GM12873 (cell line): ENCODE measurements around the gene AGFG2.

Experiments used
- TF ChIP-seq, protein P1 (sequence below): IDR thresholded peaks from 2 replicates; pipeline ENCODE4 v1.5.1; 2012; ENCODE audit warnings: low read depth, mild to moderate bottlenecking, moderate library complexity, low read length, control low read depth; ENCODE audit not compliant: insufficient read depth; ENCODE audit errors: missing control alignments

The AGFG2 gene

DNA sequence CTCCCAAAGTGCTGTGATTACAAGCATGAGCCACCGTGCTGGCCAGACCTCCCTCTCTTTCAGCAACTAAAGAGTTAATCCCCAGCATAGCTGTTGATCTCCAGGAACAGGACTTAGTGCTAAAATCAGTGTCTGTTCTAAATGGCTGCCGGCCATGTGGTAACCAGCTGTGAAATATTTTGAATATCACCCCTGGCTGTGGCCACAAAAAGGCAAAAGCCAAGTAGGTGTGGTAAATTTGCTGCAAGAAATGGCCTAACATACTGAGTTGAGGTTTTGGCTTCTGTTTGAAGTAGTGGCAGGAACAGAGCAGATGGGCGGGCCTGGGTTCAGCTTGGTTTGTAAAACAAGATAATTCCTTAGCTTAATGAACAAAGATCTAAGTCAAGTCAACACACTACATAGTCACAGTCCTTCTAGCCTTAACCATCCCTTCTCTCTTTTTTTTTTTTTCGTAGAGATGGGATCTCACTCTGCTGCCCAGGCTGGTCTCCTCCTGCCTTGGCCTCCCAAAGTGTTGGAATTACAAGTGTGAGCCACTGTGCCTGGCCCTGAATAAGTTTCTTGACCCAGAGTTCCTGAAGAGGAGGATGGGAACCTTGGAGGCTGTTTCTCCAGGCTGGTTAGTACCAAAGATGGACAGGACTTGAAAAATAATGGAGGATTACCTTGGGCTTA, 22.7 kb upstream of the AGFG2 start:
- TF ChIP-seq, protein P1, sequence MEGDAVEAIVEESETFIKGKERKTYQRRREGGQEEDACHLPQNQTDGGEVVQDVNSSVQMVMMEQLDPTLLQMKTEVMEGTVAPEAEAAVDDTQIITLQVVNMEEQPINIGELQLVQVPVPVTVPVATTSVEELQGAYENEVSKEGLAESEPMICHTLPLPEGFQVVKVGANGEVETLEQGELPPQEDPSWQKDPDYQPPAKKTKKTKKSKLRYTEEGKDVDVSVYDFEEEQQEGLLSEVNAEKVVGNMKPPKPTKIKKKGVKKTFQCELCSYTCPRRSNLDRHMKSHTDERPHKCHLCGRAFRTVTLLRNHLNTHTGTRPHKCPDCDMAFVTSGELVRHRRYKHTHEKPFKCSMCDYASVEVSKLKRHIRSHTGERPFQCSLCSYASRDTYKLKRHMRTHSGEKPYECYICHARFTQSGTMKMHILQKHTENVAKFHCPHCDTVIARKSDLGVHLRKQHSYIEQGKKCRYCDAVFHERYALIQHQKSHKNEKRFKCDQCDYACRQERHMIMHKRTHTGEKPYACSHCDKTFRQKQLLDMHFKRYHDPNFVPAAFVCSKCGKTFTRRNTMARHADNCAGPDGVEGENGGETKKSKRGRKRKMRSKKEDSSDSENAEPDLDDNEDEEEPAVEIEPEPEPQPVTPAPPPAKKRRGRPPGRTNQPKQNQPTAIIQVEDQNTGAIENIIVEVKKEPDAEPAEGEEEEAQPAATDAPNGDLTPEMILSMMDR = no peak

GRCh38 chr7:100517305-100517704, 21.7 kb upstream of the AGFG2 start:
- TF ChIP-seq, protein P1 = no peak

DNA sequence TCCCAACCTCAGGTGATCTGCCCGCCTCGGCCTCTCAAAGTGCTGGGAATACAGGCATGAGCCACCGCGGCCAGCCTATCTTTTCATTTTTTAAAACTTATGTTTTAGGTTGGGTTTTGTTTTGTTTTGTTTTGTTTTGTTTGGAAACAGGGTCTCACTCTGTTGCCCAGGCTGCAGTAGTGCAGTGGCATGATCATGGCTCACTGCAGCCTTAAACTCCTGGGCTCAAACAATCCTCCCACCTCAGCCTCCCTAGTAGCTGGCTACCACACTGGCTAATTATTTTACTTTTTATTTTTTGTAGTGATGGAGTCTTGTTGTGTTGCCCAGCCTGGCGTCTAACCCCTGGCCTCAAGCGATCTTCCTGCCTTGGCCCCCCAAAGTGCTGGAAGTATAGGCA, 19.4 kb upstream of the AGFG2 start:
- TF ChIP-seq, protein P1 = no peak

GRCh38 chr7:100520138-100520537, 18.9 kb upstream of the AGFG2 start:
- TF ChIP-seq, protein P1 = no peak

DNA sequence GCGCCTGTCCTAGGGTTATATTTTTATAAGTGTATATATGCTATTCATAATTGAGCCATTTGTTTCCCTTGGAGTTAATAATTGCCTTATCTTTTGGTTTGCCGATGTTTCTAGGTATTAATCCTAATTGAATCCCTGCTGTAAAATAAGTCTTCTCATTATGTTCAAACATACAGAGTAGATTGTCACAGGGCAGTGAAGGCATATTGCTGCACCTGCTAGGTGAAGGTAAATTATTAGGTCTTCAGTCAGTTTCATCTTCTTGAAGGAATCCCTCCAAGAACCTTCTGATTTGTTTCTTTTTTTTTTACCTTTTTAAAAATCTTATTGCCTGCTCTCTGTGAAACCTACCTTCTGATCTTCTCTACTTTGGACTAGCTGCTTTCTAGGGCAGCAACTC, 17.9 kb upstream of the AGFG2 start:
- TF ChIP-seq, protein P1 = no peak

- TF ChIP-seq, protein P1 = no peak
Observed at GRCh38 chr7:100532165-100533022, 6.6 kb upstream of the AGFG2 start.

GRCh38 chr7:100538348-100538653, 702 bp upstream of the AGFG2 start:
- TF ChIP-seq, protein P1 = no peak
